Thoracic aorta (tissue), 2 donors: ENCODE data around the gene SOCS2. TPM values are rescaled to one million over a fixed set of nuclear protein-coding genes. Genes with fewer than 3 reads are reported as not detected.

Source experiments
- ATAC-seq: fragments of 150-250 bp; one replicate; pipeline ENCODE4 v1.8.0; 2017; ENCODE audit warnings: low read depth; ENCODE audit not compliant: insufficient number of reproducible peaks, low FRiP score
- DNase-seq: peaks from one replicate; pipeline ENCODE4 v3.0.0-alpha.2; 2020; ENCODE audit warnings: low spot score
- H3K27ac ChIP-seq, 2 donors: fragments of 200-600 bp; sonication (generic); 1 replicate in 1 of 2; 2 replicates in 1 of 2; pipeline ENCODE4 v1.5.1; 2016; ENCODE audit warnings: mild to moderate bottlenecking in 2 of 2, moderate library complexity in 2 of 2
- H3K27me3 ChIP-seq: fragments of 200-600 bp; sonication (generic); replicated peaks from 2 replicates; pipeline ENCODE4 v1.6.0; 2016; ENCODE audit warnings: mild to moderate bottlenecking; ENCODE audit not compliant: insufficient read depth
- H3K36me3 ChIP-seq: fragments of 200-600 bp; sonication (generic); one replicate; pipeline ENCODE4 v1.5.1; 2016
- H3K4me1 ChIP-seq, 2 donors: fragments of 200-600 bp; sonication (generic); 1 replicate in 1 of 2; 2 replicates in 1 of 2; pipeline versions ENCODE4 v1.5.1 to v1.6.0; 2016; ENCODE audit warnings: low read depth in 2 of 2, mild to moderate bottlenecking in 1 of 2; ENCODE audit not compliant: control insufficient read depth in 1 of 2
- H3K4me3 ChIP-seq: fragments of 200-600 bp; sonication (generic); 2 replicates; pipeline ENCODE4 v1.5.1; 2016; ENCODE audit warnings: mild to moderate bottlenecking
- H3K9me3 ChIP-seq: fragments of 200-600 bp; sonication (generic); 2 replicates; pipeline ENCODE4 v1.5.1; 2016
- total RNA-seq, 2 donors: library from RNA; depleted of rRNA; stranded (reverse); fragments of >200 nt; gene quantifications; one replicate each; pipeline versions ENCODE4 v1.1.0 to v1.2.3, GENCODE V29; 2016
- TF ChIP-seq, protein P1 (sequence below): fragments of 200-600 bp; sonication (generic); IDR thresholded peaks from one replicate; pipeline ENCODE4 v1.5.1; 2019; ENCODE audit warnings: antibody characterized with exemption

The SOCS2 gene
- total RNA-seq, 2 donors from 2014 or later = 51.4 to 56.3 TPM

DNA sequence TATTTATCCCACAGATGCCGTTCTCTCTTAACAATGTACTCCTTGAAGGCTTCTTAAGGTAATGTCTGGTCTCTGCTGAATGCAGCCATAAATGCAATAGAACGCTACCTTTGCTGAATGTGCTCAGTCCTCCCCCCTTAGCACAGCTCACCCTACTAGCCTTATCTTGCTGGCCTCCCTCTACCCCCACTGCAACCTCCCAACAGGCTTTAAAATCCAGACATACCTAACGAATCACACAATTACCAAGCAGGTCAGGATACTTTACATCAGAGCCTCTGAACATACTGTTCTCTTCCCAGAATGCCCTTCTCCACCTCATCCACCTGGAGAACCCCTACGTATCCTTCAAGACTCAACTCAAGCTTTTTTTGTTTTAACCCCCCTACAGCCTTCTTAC is 53.7 kb downstream of the SOCS2 start:
- Histone ChIP-seq H3K4me3 (no peak overlapping the region), H3K36me3 (no peaks in the 10 kb centered on the region), H3K9me3 (no peaks in the 10 kb centered on the region), H3K27me3 (no peaks in the 10 kb centered on the region), H3K27ac (no peak overlapping the region), H3K4me1 (peaks cover 13 to 18% of the 10 kb centered on the region in 2 donors)
- DNase-seq (no peak), ATAC-seq (no peak)
- TF ChIP-seq, protein P1, sequence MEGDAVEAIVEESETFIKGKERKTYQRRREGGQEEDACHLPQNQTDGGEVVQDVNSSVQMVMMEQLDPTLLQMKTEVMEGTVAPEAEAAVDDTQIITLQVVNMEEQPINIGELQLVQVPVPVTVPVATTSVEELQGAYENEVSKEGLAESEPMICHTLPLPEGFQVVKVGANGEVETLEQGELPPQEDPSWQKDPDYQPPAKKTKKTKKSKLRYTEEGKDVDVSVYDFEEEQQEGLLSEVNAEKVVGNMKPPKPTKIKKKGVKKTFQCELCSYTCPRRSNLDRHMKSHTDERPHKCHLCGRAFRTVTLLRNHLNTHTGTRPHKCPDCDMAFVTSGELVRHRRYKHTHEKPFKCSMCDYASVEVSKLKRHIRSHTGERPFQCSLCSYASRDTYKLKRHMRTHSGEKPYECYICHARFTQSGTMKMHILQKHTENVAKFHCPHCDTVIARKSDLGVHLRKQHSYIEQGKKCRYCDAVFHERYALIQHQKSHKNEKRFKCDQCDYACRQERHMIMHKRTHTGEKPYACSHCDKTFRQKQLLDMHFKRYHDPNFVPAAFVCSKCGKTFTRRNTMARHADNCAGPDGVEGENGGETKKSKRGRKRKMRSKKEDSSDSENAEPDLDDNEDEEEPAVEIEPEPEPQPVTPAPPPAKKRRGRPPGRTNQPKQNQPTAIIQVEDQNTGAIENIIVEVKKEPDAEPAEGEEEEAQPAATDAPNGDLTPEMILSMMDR = no peak

Other genes starting within 250 kb of the SOCS2 start
- 100 to 1,000 TPM in 1 of 2 donors, 10 to 100 TPM in 1; 91.1 to 178 TPM for gene NUDT4, start 194.8 kb upstream of the SOCS2 start, total RNA-seq
- gene UBE2N, start 130.7 kb upstream of the SOCS2 start, total RNA-seq = 10 to 100 TPM; 32.9 to 37.2 TPM
- gene MRPL42, start 105.2 kb upstream of the SOCS2 start, total RNA-seq = 10 to 100 TPM; 25.0 to 71.2 TPM
- 10 to 100 TPM; 33.0 to 57.9 TPM for gene CRADD, start 104.7 kb downstream of the SOCS2 start, total RNA-seq